OCI-M2 (cell line): ENCODE measurements around the gene ZFP2.
"Not testable (repeated sequence)": the region's sequence is repeated elsewhere in the genome, so short reads cannot be mapped to it uniquely, and the experiment has no call there.

ENCODE experiments used
- DNase-seq: peaks from one replicate; lab custom pipeline; 2025; ENCODE audit not compliant: unreplicated experiment; lab: John Stamatoyannopoulos, UW

Gene ZFP2

GRCh38 chr5:178895615-178896571 lies at the start of gene ZFP2:
ZFP2 (plus strand) TSS chr5:178895913; CDS start chr5:178931314, 35,401 bp downstream.
- no peak for DNase-seq

- DNase-seq, result no peak
Observed at GRCh38 chr5:178849316-178849715, 46.4 kb upstream of the ZFP2 start.

- no peak for DNase-seq
Observed at GRCh38 chr5:178851951-178852350, 43.8 kb upstream of the ZFP2 start.

- no peak for DNase-seq
Observed at GRCh38 chr5:178854284-178854683, 41.4 kb upstream of the ZFP2 start.

GRCh38 chr5:178859625-178860521 lies 35.8 kb upstream of the ZFP2 start, which contains the start of gene ZNF354B:
ZNF354B (plus strand) TSS chr5:178859953; CDS start chr5:178861048, 1,095 bp downstream.
- DNase-seq, result peak; percentile 49

GRCh38 chr5:178860615-178861014 lies 35.1 kb upstream of the ZFP2 start:
- not testable (repeated sequence) for DNase-seq

- no peak for DNase-seq
Observed at GRCh38 chr5:178861627-178862026, 34.1 kb upstream of the ZFP2 start.

- DNase-seq, result no peak
Observed at GRCh38 chr5:178866946-178867345, 28.8 kb upstream of the ZFP2 start.

- no peak for DNase-seq
Observed at GRCh38 chr5:178869577-178869976, 26.1 kb upstream of the ZFP2 start.

- no peak for DNase-seq
Observed at GRCh38 chr5:178870411-178870810, 25.3 kb upstream of the ZFP2 start.

- DNase-seq, result no peak
Observed at GRCh38 chr5:178872302-178872701, 23.4 kb upstream of the ZFP2 start.

GRCh38 chr5:178883115-178883694 lies 12.5 kb upstream of the ZFP2 start:
- DNase-seq, result not testable (repeated sequence)

- no peak for DNase-seq
Observed at GRCh38 chr5:178883815-178884430, 11.8 kb upstream of the ZFP2 start.

GRCh38 chr5:178899289-178899688 lies 3.6 kb downstream of the ZFP2 start:
- DNase-seq, result no peak

GRCh38 chr5:178902849-178903248 lies 7.1 kb downstream of the ZFP2 start:
- DNase-seq, result no peak

- DNase-seq, result no peak
Observed at GRCh38 chr5:178931846-178932760, 36.4 kb downstream of the ZFP2 start.

- DNase-seq, result no peak
Observed at GRCh38 chr5:178940569-178941360, 45.1 kb downstream of the ZFP2 start, which contains the start of gene ZNF454. ZNF454 (plus strand) TSS chr5:178941198; CDS start chr5:178942792, 1,594 bp downstream.

- DNase-seq, result no peak
Observed at GRCh38 chr5:178941361-178941760, 45.6 kb downstream of the ZFP2 start.
